ENCODE data around the gene FLNB. TPM values are rescaled to one million over a fixed set of nuclear protein-coding genes. Genes with fewer than 3 reads are reported as not detected.

Gene FLNB
- total RNA-seq, 1 experiment from 2014 or later = 41.2 TPM

DNA sequence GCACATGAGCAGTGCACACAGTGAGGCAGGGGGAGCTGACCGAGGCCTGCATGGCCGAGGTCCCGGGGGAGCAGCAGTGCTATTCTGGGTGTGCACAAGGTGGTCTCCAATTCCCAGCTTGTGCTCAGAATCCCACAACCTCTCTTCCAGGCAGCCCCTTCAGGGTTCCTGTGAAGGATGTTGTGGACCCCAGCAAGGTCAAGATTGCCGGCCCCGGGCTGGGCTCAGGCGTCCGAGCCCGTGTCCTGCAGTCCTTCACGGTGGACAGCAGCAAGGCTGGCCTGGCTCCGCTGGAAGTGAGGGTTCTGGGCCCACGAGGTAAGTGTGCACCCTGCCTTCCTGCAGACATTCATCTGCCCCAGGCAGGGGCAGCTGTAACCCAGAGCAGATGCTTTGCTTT is 122.4 kb downstream of the FLNB start:
- CTCF ChIA-PET = no interaction called here
- no peaks in the 10 kb centered on the region for H3K36me3 ChIP-seq (ENCODE audit: insufficient read depth, low read length, poor library complexity, severe bottlenecking)
- H3K27me3 ChIP-seq (replicated peaks; ENCODE audit: insufficient read depth, low read depth, low read length, poor library complexity) = no peaks in the 10 kb centered on the region
- no peaks in the 10 kb centered on the region for H3K9me3 ChIP-seq (ENCODE audit: low read depth, low read length, poor library complexity, severe bottlenecking)
- intact Hi-C loops (cut with micrococcal nuclease; ENCODE audit: unreplicated experiment) = no loop called here
- POLR2A ChIA-PET (ENCODE audit: low non-redundant PET) = no interaction called here
- no peak overlapping the region for H3K4me3 ChIP-seq (ENCODE audit: low read depth, low read length, poor library complexity, severe bottlenecking)
- no TSS peak for BruUV-seq (replicated peaks)
- H3K4me1 ChIP-seq (ENCODE audit: insufficient read depth, low read length, poor library complexity, severe bottlenecking) = no peaks in the 10 kb centered on the region
- no peak overlapping the region for H3K27ac ChIP-seq (ENCODE audit: low read depth, low read length, poor library complexity, severe bottlenecking)
- TF ChIP-seq, protein P1, sequence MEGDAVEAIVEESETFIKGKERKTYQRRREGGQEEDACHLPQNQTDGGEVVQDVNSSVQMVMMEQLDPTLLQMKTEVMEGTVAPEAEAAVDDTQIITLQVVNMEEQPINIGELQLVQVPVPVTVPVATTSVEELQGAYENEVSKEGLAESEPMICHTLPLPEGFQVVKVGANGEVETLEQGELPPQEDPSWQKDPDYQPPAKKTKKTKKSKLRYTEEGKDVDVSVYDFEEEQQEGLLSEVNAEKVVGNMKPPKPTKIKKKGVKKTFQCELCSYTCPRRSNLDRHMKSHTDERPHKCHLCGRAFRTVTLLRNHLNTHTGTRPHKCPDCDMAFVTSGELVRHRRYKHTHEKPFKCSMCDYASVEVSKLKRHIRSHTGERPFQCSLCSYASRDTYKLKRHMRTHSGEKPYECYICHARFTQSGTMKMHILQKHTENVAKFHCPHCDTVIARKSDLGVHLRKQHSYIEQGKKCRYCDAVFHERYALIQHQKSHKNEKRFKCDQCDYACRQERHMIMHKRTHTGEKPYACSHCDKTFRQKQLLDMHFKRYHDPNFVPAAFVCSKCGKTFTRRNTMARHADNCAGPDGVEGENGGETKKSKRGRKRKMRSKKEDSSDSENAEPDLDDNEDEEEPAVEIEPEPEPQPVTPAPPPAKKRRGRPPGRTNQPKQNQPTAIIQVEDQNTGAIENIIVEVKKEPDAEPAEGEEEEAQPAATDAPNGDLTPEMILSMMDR (conservative IDR thresholded peaks at IDR 0.05; ENCODE audit: low read depth, low read length) = no peak
- no peak for TF ChIP-seq EZH2 (IDR thresholded peaks at IDR 0.05; ENCODE audit: borderline replicate concordance, low read depth, low read length, poor library complexity, severe bottlenecking)
- no peak for DNase-seq (ENCODE audit: low spot score)

DNA sequence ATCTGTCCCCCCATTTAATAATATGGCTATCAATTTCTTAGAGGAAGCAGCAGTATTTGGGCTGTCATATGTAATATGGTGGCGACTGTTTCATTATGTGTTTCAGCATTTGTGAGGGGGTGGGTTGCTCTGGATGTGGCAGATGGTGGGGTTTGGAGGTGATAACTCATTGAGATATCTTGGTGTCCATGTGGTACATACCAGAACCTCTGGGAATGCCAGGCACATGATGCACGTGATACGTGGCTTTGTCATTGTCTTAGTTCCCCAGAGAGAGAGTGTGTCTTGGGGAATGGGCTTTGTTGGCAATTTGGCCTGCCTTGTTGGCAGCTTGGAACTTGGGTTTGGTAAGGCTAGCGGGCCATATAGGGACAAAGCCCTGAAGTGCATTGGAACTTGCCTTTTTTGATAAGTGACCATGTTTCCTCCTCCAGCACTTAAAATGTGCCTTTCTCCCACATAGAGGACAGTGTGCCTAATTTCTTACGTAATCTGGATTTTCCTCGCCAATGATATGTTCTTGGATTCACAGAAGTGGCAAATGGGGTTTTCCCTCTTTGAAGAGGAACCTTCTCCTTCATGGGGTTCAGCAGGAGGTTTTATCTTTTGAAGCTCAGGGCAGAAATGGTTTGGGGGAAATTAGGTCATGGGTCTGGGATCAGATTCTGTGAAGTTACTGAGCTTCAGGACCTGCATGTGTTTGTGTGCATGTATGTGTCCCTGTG is 123.0 kb downstream of the FLNB start:
- no peak for DNase-seq (ENCODE audit: low spot score)
- no peak for TF ChIP-seq EZH2 (IDR thresholded peaks at IDR 0.05; ENCODE audit: borderline replicate concordance, low read depth, low read length, poor library complexity, severe bottlenecking)
- TF ChIP-seq, protein P1 (conservative IDR thresholded peaks at IDR 0.05; ENCODE audit: low read depth, low read length) = no peak
- H3K9me3 ChIP-seq (ENCODE audit: low read depth, low read length, poor library complexity, severe bottlenecking) = no peaks in the 10 kb centered on the region
- no peaks in the 10 kb centered on the region for H3K4me1 ChIP-seq (ENCODE audit: insufficient read depth, low read length, poor library complexity, severe bottlenecking)
- H3K27ac ChIP-seq (ENCODE audit: low read depth, low read length, poor library complexity, severe bottlenecking) = no peak overlapping the region
- no peaks in the 10 kb centered on the region for H3K27me3 ChIP-seq (replicated peaks; ENCODE audit: insufficient read depth, low read depth, low read length, poor library complexity)
- H3K36me3 ChIP-seq (ENCODE audit: insufficient read depth, low read length, poor library complexity, severe bottlenecking) = no peaks in the 10 kb centered on the region
- H3K4me3 ChIP-seq (ENCODE audit: low read depth, low read length, poor library complexity, severe bottlenecking) = no peak overlapping the region
- no TSS peak for BruUV-seq (replicated peaks)
- CTCF ChIA-PET = no interaction called here
- POLR2A ChIA-PET (ENCODE audit: low non-redundant PET) = no interaction called here
- intact Hi-C loops (cut with micrococcal nuclease; ENCODE audit: unreplicated experiment) = no loop called here

DNA sequence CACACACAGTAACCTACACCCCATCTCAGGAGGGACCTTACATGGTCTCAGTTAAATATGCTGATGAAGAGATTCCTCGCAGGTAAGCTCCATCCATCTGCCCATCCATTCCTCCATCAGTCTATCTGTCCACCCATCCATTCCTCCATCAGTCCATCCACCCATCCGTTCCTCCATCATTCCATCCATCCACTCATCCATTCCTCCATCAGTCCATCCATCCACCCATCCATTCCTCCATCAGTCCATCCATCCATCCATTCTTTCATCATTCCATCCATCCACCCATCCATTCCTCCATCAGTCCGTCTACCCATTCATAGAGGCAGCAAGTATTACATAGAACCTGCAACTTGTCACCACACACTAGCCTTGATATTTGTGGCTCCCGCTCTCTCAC is 124.6 kb downstream of the FLNB start:
- Histone ChIP-seq H3K27ac (ENCODE audit: low read depth, low read length, poor library complexity, severe bottlenecking) (no peak overlapping the region), H3K9me3 (ENCODE audit: low read depth, low read length, poor library complexity, severe bottlenecking) (no peaks in the 10 kb centered on the region), H3K36me3 (ENCODE audit: insufficient read depth, low read length, poor library complexity, severe bottlenecking) (peaks cover 8% of the 10 kb centered on the region), H3K4me3 (ENCODE audit: low read depth, low read length, poor library complexity, severe bottlenecking) (no peak overlapping the region), H3K27me3 (replicated peaks; ENCODE audit: insufficient read depth, low read depth, low read length, poor library complexity) (no peaks in the 10 kb centered on the region), H3K4me1 (ENCODE audit: insufficient read depth, low read length, poor library complexity, severe bottlenecking) (no peaks in the 10 kb centered on the region)
- TF ChIP-seq, protein P1 (conservative IDR thresholded peaks at IDR 0.05; ENCODE audit: low read depth, low read length) = no peak
- no peak for TF ChIP-seq EZH2 (IDR thresholded peaks at IDR 0.05; ENCODE audit: borderline replicate concordance, low read depth, low read length, poor library complexity, severe bottlenecking)
- CTCF ChIA-PET = no interaction called here
- BruUV-seq (replicated peaks) = no TSS peak
- POLR2A ChIA-PET (ENCODE audit: low non-redundant PET) = no interaction called here
- no peak for DNase-seq (ENCODE audit: low spot score)
- intact Hi-C loops (cut with micrococcal nuclease; ENCODE audit: unreplicated experiment) = no loop called here

Data from A673 (cell line).